A549 (cell line): ENCODE data around the gene NLRC5. TPM values are rescaled to one million over a fixed set of nuclear protein-coding genes. Genes with fewer than 3 reads are reported as not detected.

Experiments used
- ATAC-seq, 2 experiments: fragments of 200-7000 bp in 1 of 2; fragments of >200 bp in 1 of 2; cut with Nextera tagmentation in 1 of 2; cut with Tn5 transposase in 1 of 2; 3 replicates each; pipeline versions ENCODE4 v1.8.0 to v1.9.1; 2018 to 2020; ENCODE audit warnings: mild to moderate bottlenecking in 1 of 2, moderate library complexity in 1 of 2
- CTCF ChIA-PET: fragments of 300-600 bp; sonication (Branson Sonifier 250); formaldehyde crosslinking; extraction: SDS; loops from one replicate; lab custom pipeline; 2021; ENCODE audit warnings: antibody characterized with exemption, inconsistent platforms; lab: Yijun Ruan, JAX
- POLR2A ChIA-PET: fragments of 350-600 bp; formaldehyde crosslinking; extraction: SDS; loops from one replicate; lab custom pipeline; 2021; ENCODE audit warnings: antibody characterized with exemption, inconsistent platforms; lab: Yijun Ruan, JAX
- DNase-seq, 2 experiments: peaks; one replicate each; pipeline versions ENCODE4 v3.0.0 to v3.0.0-alpha.2; 2011 to 2016; ENCODE audit warnings: low read depth in 1 of 2, low spot score in 1 of 2
- FAIRE-seq: peaks from 2 replicates; lab custom pipeline; 2011; peaks lifted over from hg19 to GRCh38; lab: Jason Lieb, UNC
- H3K27ac ChIP-seq, 2 experiments: fragments of >200 bp; sonication (Bioruptor Twin); formaldehyde crosslinking; 3 replicates each; pipeline ENCODE4 v1.5.1; 2016 to 2017
- H3K4me1 ChIP-seq: fragments of >200 bp; sonication (Bioruptor Twin); formaldehyde crosslinking; 3 replicates; pipeline ENCODE4 v1.6.1; 2016
- H3K4me2 ChIP-seq: fragments of >200 bp; sonication (Bioruptor Twin); formaldehyde crosslinking; 3 replicates; pipeline ENCODE4 v1.6.1; 2016
- H3K4me3 ChIP-seq: fragments of >200 bp; sonication (Bioruptor Twin); formaldehyde crosslinking; 3 replicates; pipeline ENCODE4 v1.5.1; 2016
- H3K9me3 ChIP-seq: fragments of >200 bp; sonication (Bioruptor Twin); formaldehyde crosslinking; 3 replicates; pipeline ENCODE4 v1.6.1; 2016
- CHD2 ChIP-seq: fragments of 150-350 bp; IDR thresholded peaks from 2 replicates; pipeline ENCODE4 v1.6.1; 2014; ENCODE audit warnings: low read length; ENCODE audit not compliant: partially characterized antibody
- CHD4 ChIP-seq: fragments of 200-600 bp; sonication (generic); IDR thresholded peaks from 2 replicates; pipeline ENCODE4 v1.6.1; 2016; ENCODE audit warnings: antibody characterized with exemption, mild to moderate bottlenecking, borderline replicate concordance
- EP300 ChIP-seq, 2 experiments: fragments of >200 bp; sonication (Bioruptor Twin); formaldehyde crosslinking; IDR thresholded peaks; 2 replicates in 1 of 2; 3 replicates in 1 of 2; pipeline ENCODE4 v1.6.1; 2016 to 2017
- ESRRA ChIP-seq: fragments of 150-350 bp; IDR thresholded peaks from 2 replicates; pipeline ENCODE4 v1.6.1; 2014; ENCODE audit warnings: mild to moderate bottlenecking, low read length, borderline replicate concordance
- FOSB ChIP-seq: fragments of 250-450 bp; sonication (Bioruptor Pico); IDR thresholded peaks from 2 replicates; pipeline ENCODE4 v1.5.0; 2020; ENCODE audit warnings: mild to moderate bottlenecking, moderate library complexity
- FOSL2 ChIP-seq, 2 experiments: fragments of 450-650 bp in 1 of 2; fragments of >200 bp in 1 of 2; sonication (Bioruptor Twin) in 1 of 2; formaldehyde crosslinking; IDR thresholded peaks; 2 replicates each; pipeline versions ENCODE4 v1.5.0 to v1.6.1; 2016 to 2020; ENCODE audit warnings: mild to moderate bottlenecking in 1 of 2, moderate library complexity in 1 of 2
- FOXS1 ChIP-seq: fragments of 250-450 bp; sonication (Bioruptor Pico); IDR thresholded peaks from 2 replicates; pipeline ENCODE4 v1.5.0; 2020; ENCODE audit warnings: mild to moderate bottlenecking, moderate library complexity
- GATA3 ChIP-seq: IDR thresholded peaks from 2 replicates; pipeline ENCODE4 v1.6.1; 2012; ENCODE audit warnings: borderline replicate concordance
- HDAC2 ChIP-seq: fragments of 200-600 bp; sonication (generic); IDR thresholded peaks from 2 replicates; pipeline ENCODE4 v1.6.1; 2016
- HOXA7 ChIP-seq: fragments of 250-450 bp; sonication (Bioruptor Pico); IDR thresholded peaks from 2 replicates; pipeline ENCODE4 v1.5.0; 2020; ENCODE audit warnings: mild to moderate bottlenecking, moderate library complexity
- JUN ChIP-seq, 2 experiments: fragments of >200 bp; sonication (Bioruptor Twin); formaldehyde crosslinking; IDR thresholded peaks; 2 replicates in 1 of 2; 3 replicates in 1 of 2; pipeline ENCODE4 v1.6.1; 2016 to 2017
- JUNB ChIP-seq: fragments of >200 bp; sonication (Bioruptor Twin); formaldehyde crosslinking; IDR thresholded peaks from 2 replicates; pipeline ENCODE4 v1.6.1; 2016
- MYC ChIP-seq: IDR thresholded peaks from 2 replicates; pipeline ENCODE4 v1.6.1; 2012; ENCODE audit warnings: mild to moderate bottlenecking, inconsistent platforms, low read length, improper control_type of control experiment, borderline replicate concordance
- NR3C1 ChIP-seq: fragments of >200 bp; sonication (Bioruptor Twin); formaldehyde crosslinking; IDR thresholded peaks from 3 replicates; pipeline ENCODE4 v1.6.1; 2017
- PHF8 ChIP-seq: fragments of 200-600 bp; sonication (generic); IDR thresholded peaks from 2 replicates; pipeline ENCODE4 v1.6.1; 2016; ENCODE audit warnings: low read depth, mild to moderate bottlenecking, antibody characterized with exemption, moderate library complexity, borderline replicate concordance
- POLR2A ChIP-seq: IDR thresholded peaks from 2 replicates; pipeline ENCODE4 v1.6.1; 2012; ENCODE audit warnings: mild to moderate bottlenecking, low read length
- POLR2AphosphoS2 ChIP-seq: conservative IDR thresholded peaks from 2 replicates; pipeline ENCODE4 v1.6.1; 2012; ENCODE audit warnings: low read length, improper control_type of control experiment, inconsistent platforms
- RARB ChIP-seq: fragments of 250-450 bp; sonication (Bioruptor Pico); IDR thresholded peaks from 2 replicates; pipeline ENCODE4 v1.8.0; 2021; ENCODE audit warnings: mild to moderate bottlenecking, moderate library complexity
- RCOR1 ChIP-seq: fragments of 150-350 bp; IDR thresholded peaks from 2 replicates; pipeline ENCODE4 v1.6.1; 2014; ENCODE audit warnings: antibody characterized with exemption, low read length, low read depth
- RNF2 ChIP-seq: fragments of 200-600 bp; sonication (generic); IDR thresholded peaks from 2 replicates; pipeline ENCODE4 v1.6.1; 2016; ENCODE audit warnings: low read depth, mild to moderate bottlenecking, antibody characterized with exemption, moderate library complexity, borderline replicate concordance
- TP53 ChIP-seq: fragments of 250-450 bp; sonication (Bioruptor Pico); IDR thresholded peaks from 2 replicates; pipeline ENCODE4 v1.5.0; 2021; ENCODE audit warnings: mild to moderate bottlenecking, moderate library complexity
- ZC3H11A ChIP-seq: fragments of 450-650 bp; IDR thresholded peaks from 2 replicates; pipeline ENCODE4 v1.6.1; 2014; ENCODE audit warnings: antibody characterized with exemption, mild to moderate bottlenecking
- ZSCAN20 ChIP-seq: fragments of 250-450 bp; sonication (Bioruptor Pico); IDR thresholded peaks from 2 replicates; pipeline ENCODE4 v1.8.0; 2022; ENCODE audit warnings: mild to moderate bottlenecking, moderate library complexity
- WGBS: methylation state at CpG from one replicate; pipeline ENCODE4 v1.1.6; 2017; ENCODE audit errors: missing lambda C conversion rate; 5-methylcytosine and 5-hydroxymethylcytosine counted together
- polyA plus RNA-seq, 4 experiments: library from polyadenylated mRNA; depleted of rRNA in 3 of 4; stranded (reverse); fragments of >200 nt; fragmentation: RNase III in 1 of 4; extraction: RNeasy Plus Mini Kit Qiagen cat#74134 plus additional on column Dnase treatment in 1 of 4; gene quantifications; 2 replicates in 3 of 4; 3 replicates in 1 of 4; pipeline ENCODE4 v1.2.3, GENCODE V29; 2011 to 2017
- TF ChIP-seq, protein P1 (sequence below): fragments of 200-600 bp; sonication (generic); IDR thresholded peaks from 2 replicates; pipeline ENCODE4 v1.6.1; 2016; ENCODE audit warnings: antibody characterized with exemption, mild to moderate bottlenecking, moderate library complexity
- TF ChIP-seq, protein P2 (sequence below): fragments of 150-350 bp; IDR thresholded peaks from 2 replicates; pipeline ENCODE4 v1.6.1; 2014; ENCODE audit warnings: low read depth, mild to moderate bottlenecking, low read length
- TF ChIP-seq, protein P3 (sequence below): IDR thresholded peaks from 2 replicates; pipeline ENCODE4 v1.6.1; 2012

The NLRC5 gene
- polyA plus RNA-seq, 2 of the 4 experiments (the other 2 are of a cell fraction), result 2.5 to 3.6 TPM

DNA sequence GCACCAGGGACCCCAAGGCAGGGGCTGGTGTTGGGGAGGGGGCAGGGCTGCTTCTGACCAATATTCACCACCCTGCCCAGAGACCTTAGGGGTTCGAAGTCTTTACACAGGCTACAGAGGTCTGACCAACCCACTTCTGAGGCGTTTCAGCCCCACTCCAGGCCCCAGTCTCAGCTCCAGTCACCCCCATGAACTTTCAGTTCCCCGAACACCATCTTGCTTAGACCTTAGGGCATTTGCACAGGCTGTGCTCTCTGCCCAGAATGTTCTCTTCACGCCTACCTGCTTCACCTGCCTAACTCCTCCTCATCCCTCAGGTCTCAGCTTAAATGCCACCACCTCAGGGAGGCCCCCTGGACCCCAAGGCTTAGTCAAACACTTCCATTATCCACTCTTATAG, 77.3 kb downstream of the NLRC5 start:
- Histone ChIP-seq H3K27ac (no peak overlapping the region), H3K4me3 (no peak overlapping the region), H3K4me1 (peaks cover 6% of the 10 kb centered on the region)
- ATAC-seq, result no peak
- FAIRE-seq, result no peak
- CTCF ChIA-PET, result interaction anchor here (0.9 to 3.7 kb wide), 4 partner anchors 18 to 200 kb away, joined by 3 to 21 read pairs (median 4); no protein-coding TSS in a partner anchor
- TF ChIP-seq ZSCAN20 (CRISPR knock-in tag), result no peak
- no peak for TF ChIP-seq HOXA7 (CRISPR knock-in tag)
- TF ChIP-seq MYC, result no peak
- TF ChIP-seq RNF2, result no peak
- TF ChIP-seq CHD4, result no peak
- TF ChIP-seq EP300 (IDR thresholded peaks at IDR 0.05), result no peak
- no peak for TF ChIP-seq RARB (CRISPR knock-in tag)
- TF ChIP-seq FOXS1 (CRISPR knock-in tag), result no peak
- no peak for TF ChIP-seq HDAC2
- TF ChIP-seq ZC3H11A, result no peak
- TF ChIP-seq POLR2A, result no peak
- TF ChIP-seq PHF8, result no peak
- TF ChIP-seq, protein P1, sequence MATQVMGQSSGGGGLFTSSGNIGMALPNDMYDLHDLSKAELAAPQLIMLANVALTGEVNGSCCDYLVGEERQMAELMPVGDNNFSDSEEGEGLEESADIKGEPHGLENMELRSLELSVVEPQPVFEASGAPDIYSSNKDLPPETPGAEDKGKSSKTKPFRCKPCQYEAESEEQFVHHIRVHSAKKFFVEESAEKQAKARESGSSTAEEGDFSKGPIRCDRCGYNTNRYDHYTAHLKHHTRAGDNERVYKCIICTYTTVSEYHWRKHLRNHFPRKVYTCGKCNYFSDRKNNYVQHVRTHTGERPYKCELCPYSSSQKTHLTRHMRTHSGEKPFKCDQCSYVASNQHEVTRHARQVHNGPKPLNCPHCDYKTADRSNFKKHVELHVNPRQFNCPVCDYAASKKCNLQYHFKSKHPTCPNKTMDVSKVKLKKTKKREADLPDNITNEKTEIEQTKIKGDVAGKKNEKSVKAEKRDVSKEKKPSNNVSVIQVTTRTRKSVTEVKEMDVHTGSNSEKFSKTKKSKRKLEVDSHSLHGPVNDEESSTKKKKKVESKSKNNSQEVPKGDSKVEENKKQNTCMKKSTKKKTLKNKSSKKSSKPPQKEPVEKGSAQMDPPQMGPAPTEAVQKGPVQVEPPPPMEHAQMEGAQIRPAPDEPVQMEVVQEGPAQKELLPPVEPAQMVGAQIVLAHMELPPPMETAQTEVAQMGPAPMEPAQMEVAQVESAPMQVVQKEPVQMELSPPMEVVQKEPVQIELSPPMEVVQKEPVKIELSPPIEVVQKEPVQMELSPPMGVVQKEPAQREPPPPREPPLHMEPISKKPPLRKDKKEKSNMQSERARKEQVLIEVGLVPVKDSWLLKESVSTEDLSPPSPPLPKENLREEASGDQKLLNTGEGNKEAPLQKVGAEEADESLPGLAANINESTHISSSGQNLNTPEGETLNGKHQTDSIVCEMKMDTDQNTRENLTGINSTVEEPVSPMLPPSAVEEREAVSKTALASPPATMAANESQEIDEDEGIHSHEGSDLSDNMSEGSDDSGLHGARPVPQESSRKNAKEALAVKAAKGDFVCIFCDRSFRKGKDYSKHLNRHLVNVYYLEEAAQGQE, result no peak
- no peak for TF ChIP-seq FOSL2 (IDR thresholded peaks at IDR 0.05)
- no peak for TF ChIP-seq FOSL2 (CRISPR knock-in tag; IDR thresholded peaks at IDR 0.05)
- no peak for TF ChIP-seq NR3C1
- no peak for TF ChIP-seq GATA3
- no peak for TF ChIP-seq JUNB
- no peak for TF ChIP-seq CHD2
- TF ChIP-seq, all 56 proteins: peak for 0
- 60% methylated on average over 4 of the region's 4 CpGs for WGBS
- POLR2A ChIA-PET, result no interaction called here
- no peak overlapping the region for H3K4me2 ChIP-seq
- H3K9me3 ChIP-seq, result no peaks in the 10 kb centered on the region
- no peak for DNase-seq

DNA sequence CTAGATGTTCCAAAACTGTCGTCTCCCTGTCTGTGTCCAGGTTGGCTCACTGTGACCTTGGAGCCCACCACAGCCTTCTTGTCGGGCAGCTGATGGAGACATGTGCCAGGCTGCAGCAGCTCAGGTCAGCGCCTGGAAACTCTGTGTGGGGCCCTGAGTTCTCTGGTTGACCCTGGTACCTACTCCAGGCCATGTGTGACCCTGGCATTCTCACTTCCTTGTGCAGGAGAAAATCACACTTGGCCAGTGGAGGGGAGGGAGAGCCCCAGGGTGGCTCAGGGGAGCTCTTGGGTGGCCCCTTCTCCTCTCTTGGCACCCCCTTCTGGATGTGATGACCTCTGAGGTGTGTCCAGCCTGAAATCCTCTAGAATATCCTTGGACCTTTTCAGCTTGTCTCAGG, 78.0 kb downstream of the NLRC5 start:
- no peak for DNase-seq
- WGBS, result 89% methylated on average over 3 of the region's 3 CpGs
- TF ChIP-seq RCOR1 (no peak), TP53 (CRISPR knock-in tag) (no peak), ESRRA (no peak), FOSB (no peak), JUN (IDR thresholded peaks at IDR 0.05) (no peak), POLR2AphosphoS2 (no peak), HDAC2 (no peak), FOXS1 (CRISPR knock-in tag) (no peak)
- TF ChIP-seq, protein P2, sequence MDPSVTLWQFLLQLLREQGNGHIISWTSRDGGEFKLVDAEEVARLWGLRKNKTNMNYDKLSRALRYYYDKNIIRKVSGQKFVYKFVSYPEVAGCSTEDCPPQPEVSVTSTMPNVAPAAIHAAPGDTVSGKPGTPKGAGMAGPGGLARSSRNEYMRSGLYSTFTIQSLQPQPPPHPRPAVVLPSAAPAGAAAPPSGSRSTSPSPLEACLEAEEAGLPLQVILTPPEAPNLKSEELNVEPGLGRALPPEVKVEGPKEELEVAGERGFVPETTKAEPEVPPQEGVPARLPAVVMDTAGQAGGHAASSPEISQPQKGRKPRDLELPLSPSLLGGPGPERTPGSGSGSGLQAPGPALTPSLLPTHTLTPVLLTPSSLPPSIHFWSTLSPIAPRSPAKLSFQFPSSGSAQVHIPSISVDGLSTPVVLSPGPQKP, result no peak
- TF ChIP-seq, protein P3, sequence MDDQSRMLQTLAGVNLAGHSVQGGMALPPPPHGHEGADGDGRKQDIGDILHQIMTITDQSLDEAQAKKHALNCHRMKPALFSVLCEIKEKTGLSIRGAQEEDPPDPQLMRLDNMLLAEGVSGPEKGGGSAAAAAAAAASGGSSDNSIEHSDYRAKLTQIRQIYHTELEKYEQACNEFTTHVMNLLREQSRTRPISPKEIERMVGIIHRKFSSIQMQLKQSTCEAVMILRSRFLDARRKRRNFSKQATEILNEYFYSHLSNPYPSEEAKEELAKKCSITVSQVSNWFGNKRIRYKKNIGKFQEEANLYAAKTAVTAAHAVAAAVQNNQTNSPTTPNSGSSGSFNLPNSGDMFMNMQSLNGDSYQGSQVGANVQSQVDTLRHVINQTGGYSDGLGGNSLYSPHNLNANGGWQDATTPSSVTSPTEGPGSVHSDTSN, result no peak
- Histone ChIP-seq H3K4me2 (no peak overlapping the region), H3K27ac (no peak overlapping the region), H3K9me3 (no peaks in the 10 kb centered on the region), H3K4me1 (peaks cover 14% of the 10 kb centered on the region), H3K4me3 (no peak overlapping the region)
- ChIA-PET POLR2A (no interaction called here), CTCF (interaction anchor here (0.9 to 3.7 kb wide), 6 partner anchors 17 to 201 kb away, joined by 3 to 21 read pairs (median 3); no protein-coding TSS in a partner anchor)
- no peak for FAIRE-seq
- ATAC-seq, result no peak; a peak in 1 of 6 replicates
